Endothelial cell (in vitro differentiated cells): ENCODE data around the gene CLEC1A. TPM values are rescaled to one million over a fixed set of nuclear protein-coding genes. Genes with fewer than 3 reads are reported as not detected.

Experiments used
- DNase-seq: peaks from one replicate; pipeline ENCODE4 v3.0.0; 2021; ENCODE audit warnings: low spot score
- H3K27ac Mint-ChIP-seq: one replicate; pipeline ENCODE4 v1.8.0; 2021; ENCODE audit warnings: mixed read lengths, inconsistent platforms; ENCODE audit not compliant: unreplicated experiment
- H3K27me3 Mint-ChIP-seq: one replicate; pipeline ENCODE4 v1.8.0; 2021; ENCODE audit warnings: mild to moderate bottlenecking, moderate library complexity, mixed read lengths, inconsistent platforms; ENCODE audit not compliant: unreplicated experiment
- H3K36me3 Mint-ChIP-seq: one replicate; pipeline ENCODE4 v1.8.0; 2021; ENCODE audit warnings: mild to moderate bottlenecking, low read depth, mixed read lengths, inconsistent platforms; ENCODE audit not compliant: unreplicated experiment
- H3K4me1 Mint-ChIP-seq: one replicate; pipeline ENCODE4 v1.8.0; 2021; ENCODE audit warnings: mild to moderate bottlenecking, mixed read lengths, inconsistent platforms; ENCODE audit not compliant: unreplicated experiment
- H3K4me3 Mint-ChIP-seq: one replicate; pipeline ENCODE4 v1.8.0; 2021; ENCODE audit warnings: mild to moderate bottlenecking, mixed read lengths, inconsistent platforms; ENCODE audit not compliant: unreplicated experiment
- H3K9me3 Mint-ChIP-seq: one replicate; pipeline ENCODE4 v1.8.0; 2021; ENCODE audit warnings: mixed read lengths, inconsistent platforms; ENCODE audit not compliant: unreplicated experiment
- total RNA-seq: library from RNA; stranded (reverse); fragmentation: NEBNext Ultra II Directional; extraction: Animal tissue kit (Norgen Biotek cat#: 25700); gene quantifications from one replicate; pipeline ENCODE4 v1.2.1, GENCODE V29; 2021; ENCODE audit not compliant: unreplicated experiment
- TF ChIP-seq, protein P1 (sequence below): fragments of 200-600 bp; sonication (generic); IDR thresholded peaks from one replicate; pipeline ENCODE4 v1.5.0; 2021; ENCODE audit warnings: antibody characterized with exemption; ENCODE audit not compliant: unreplicated experiment

The CLEC1A gene
- total RNA-seq, 1 donor from 2014 or later = 29.3 TPM

DNA sequence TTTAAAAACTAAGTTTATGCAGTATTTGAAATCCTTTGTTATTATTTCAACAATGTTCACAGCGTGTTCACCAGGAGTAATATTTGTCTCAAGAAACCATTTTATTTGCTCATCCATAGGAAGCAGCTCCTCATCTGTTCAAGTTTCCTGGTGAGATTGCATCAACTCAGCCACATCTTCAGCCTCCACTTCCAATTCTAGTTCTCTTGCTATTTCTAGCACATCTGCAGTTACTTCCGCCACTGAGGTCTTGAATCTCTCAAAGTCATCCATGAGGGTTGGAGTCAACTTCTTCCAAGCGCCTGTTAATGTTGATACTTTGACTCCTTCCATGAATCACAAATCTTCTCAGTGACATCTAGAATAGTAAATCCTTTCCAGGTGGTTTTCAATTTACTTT, 50.3 kb downstream of the CLEC1A start:
- H3K4me3 Mint-ChIP-seq = no peak overlapping the region
- H3K9me3 Mint-ChIP-seq = no peaks in the 10 kb centered on the region
- TF ChIP-seq, protein P1, sequence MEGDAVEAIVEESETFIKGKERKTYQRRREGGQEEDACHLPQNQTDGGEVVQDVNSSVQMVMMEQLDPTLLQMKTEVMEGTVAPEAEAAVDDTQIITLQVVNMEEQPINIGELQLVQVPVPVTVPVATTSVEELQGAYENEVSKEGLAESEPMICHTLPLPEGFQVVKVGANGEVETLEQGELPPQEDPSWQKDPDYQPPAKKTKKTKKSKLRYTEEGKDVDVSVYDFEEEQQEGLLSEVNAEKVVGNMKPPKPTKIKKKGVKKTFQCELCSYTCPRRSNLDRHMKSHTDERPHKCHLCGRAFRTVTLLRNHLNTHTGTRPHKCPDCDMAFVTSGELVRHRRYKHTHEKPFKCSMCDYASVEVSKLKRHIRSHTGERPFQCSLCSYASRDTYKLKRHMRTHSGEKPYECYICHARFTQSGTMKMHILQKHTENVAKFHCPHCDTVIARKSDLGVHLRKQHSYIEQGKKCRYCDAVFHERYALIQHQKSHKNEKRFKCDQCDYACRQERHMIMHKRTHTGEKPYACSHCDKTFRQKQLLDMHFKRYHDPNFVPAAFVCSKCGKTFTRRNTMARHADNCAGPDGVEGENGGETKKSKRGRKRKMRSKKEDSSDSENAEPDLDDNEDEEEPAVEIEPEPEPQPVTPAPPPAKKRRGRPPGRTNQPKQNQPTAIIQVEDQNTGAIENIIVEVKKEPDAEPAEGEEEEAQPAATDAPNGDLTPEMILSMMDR = no peak
- H3K27me3 Mint-ChIP-seq = no peaks in the 10 kb centered on the region
- DNase-seq = no peak
- H3K27ac Mint-ChIP-seq = no peak overlapping the region
- peaks cover 10% of the 10 kb centered on the region for H3K4me1 Mint-ChIP-seq
- H3K36me3 Mint-ChIP-seq = peaks cover 7% of the 10 kb centered on the region

GRCh38 chr12:10042167-10042566, 56.6 kb downstream of the CLEC1A start:
- DNase-seq = no peak
- Mint-ChIP-seq H3K36me3 (no peaks in the 10 kb centered on the region), H3K27me3 (no peaks in the 10 kb centered on the region), H3K4me3 (no peak overlapping the region), H3K9me3 (no peaks in the 10 kb centered on the region), H3K4me1 (peaks cover 23% of the 10 kb centered on the region), H3K27ac (peak overlapping the region; percentile 75)
- TF ChIP-seq, protein P1 = no peak

- no peak for DNase-seq
- Mint-ChIP-seq H3K9me3 (no peaks in the 10 kb centered on the region), H3K4me1 (peaks cover 9% of the 10 kb centered on the region), H3K27me3 (peaks cover 1% of the 10 kb centered on the region), H3K36me3 (no peaks in the 10 kb centered on the region), H3K4me3 (no peak overlapping the region), H3K27ac (no peak overlapping the region)
- TF ChIP-seq, protein P1 = peak; percentile 88
These were observed 64.8 kb downstream of the CLEC1A start for GRCh38 chr12:10033783-10034545.

DNA sequence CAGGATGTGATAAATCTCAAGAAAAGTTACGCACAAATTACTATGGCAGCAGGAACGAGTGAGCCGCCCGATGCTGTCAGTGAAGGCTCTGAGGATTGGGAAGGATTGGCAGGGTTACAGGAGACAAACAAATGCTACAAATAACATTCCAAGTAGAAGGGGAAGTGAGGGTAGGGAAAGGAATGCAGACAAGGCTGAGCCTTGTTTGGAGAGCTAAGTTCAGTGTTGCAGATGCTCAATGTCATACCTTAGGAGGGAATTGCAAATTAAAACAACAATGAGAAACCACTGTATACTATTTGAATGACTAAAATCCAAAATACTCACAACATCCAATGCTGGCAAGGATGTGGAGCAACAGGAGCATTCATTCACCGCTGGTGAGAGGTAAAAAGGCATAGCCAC, 67.0 kb downstream of the CLEC1A start:
- no peak for DNase-seq
- Mint-ChIP-seq H3K4me1 (peaks cover 9% of the 10 kb centered on the region), H3K9me3 (no peaks in the 10 kb centered on the region), H3K36me3 (no peaks in the 10 kb centered on the region), H3K27me3 (peaks cover 1% of the 10 kb centered on the region), H3K27ac (peak overlapping the region; percentile 26), H3K4me3 (no peak overlapping the region)
- TF ChIP-seq, protein P1 = no peak

DNA sequence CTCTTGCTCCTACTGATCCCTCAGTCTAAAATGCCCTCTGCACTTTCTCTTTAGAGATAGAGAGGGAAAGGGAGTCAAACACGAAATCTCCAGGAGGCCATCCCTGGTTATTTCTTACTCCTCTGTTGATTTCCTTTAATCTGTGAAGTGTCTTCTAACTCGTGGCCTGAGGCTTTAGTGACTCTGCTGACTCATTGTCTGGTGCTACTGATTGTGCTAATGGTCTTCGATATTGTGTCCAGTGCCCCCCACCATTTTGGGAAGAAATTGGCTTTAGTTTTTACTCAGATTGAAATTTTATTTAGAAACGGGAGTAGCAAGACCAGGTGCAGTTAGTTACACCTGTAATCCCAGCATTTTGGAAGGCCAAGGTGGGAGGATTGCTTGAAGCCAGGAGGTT, 67.5 kb downstream of the CLEC1A start:
- Mint-ChIP-seq H3K4me3 (no peak overlapping the region), H3K27ac (peak overlapping the region; percentile 26), H3K36me3 (no peaks in the 10 kb centered on the region), H3K27me3 (peaks cover 1% of the 10 kb centered on the region), H3K4me1 (peaks cover 9% of the 10 kb centered on the region), H3K9me3 (no peaks in the 10 kb centered on the region)
- no peak for DNase-seq
- TF ChIP-seq, protein P1 = no peak
